Erythroblast (primary cell): ENCODE results near the gene MAPK14.

Source experiments
- GATA1 ChIP-seq: IDR thresholded peaks from 2 replicates; pipeline ENCODE4 v1.6.1; 2011; ENCODE audit warnings: low read depth, mild to moderate bottlenecking, control low read depth, low read length, moderate library complexity
- POLR2A ChIP-seq: IDR thresholded peaks from 2 replicates; pipeline ENCODE4 v1.6.1; 2011; ENCODE audit warnings: mild to moderate bottlenecking, low read length

- TF ChIP-seq POLR2A (no peak), GATA1 (no peak)
Observed at GRCh38 chr6:36122495-36123269, 95.1 kb downstream of the MAPK14 start.
